Stimulated activated CD8-positive, alpha-beta memory T cell treated with anti-CD3 and anti-CD28 coated beads, Interleukin-2, amount 100 ng/mL, for 1 hour (primary cell): Measurements from ENCODE around the gene BCAN.
"Not testable (repeated sequence)": the region's sequence is repeated elsewhere in the genome, so short reads cannot be mapped to it uniquely, and the experiment has no call there.

ENCODE experiments used
- DNase-seq, 2 donors: peaks; one replicate each; pipeline ENCODE4 v3.0.0-alpha.2; 2020; ENCODE audit warnings: low read depth in 2 of 2

The BCAN gene, protein sequence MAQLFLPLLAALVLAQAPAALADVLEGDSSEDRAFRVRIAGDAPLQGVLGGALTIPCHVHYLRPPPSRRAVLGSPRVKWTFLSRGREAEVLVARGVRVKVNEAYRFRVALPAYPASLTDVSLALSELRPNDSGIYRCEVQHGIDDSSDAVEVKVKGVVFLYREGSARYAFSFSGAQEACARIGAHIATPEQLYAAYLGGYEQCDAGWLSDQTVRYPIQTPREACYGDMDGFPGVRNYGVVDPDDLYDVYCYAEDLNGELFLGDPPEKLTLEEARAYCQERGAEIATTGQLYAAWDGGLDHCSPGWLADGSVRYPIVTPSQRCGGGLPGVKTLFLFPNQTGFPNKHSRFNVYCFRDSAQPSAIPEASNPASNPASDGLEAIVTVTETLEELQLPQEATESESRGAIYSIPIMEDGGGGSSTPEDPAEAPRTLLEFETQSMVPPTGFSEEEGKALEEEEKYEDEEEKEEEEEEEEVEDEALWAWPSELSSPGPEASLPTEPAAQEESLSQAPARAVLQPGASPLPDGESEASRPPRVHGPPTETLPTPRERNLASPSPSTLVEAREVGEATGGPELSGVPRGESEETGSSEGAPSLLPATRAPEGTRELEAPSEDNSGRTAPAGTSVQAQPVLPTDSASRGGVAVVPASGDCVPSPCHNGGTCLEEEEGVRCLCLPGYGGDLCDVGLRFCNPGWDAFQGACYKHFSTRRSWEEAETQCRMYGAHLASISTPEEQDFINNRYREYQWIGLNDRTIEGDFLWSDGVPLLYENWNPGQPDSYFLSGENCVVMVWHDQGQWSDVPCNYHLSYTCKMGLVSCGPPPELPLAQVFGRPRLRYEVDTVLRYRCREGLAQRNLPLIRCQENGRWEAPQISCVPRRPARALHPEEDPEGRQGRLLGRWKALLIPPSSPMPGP

DNA sequence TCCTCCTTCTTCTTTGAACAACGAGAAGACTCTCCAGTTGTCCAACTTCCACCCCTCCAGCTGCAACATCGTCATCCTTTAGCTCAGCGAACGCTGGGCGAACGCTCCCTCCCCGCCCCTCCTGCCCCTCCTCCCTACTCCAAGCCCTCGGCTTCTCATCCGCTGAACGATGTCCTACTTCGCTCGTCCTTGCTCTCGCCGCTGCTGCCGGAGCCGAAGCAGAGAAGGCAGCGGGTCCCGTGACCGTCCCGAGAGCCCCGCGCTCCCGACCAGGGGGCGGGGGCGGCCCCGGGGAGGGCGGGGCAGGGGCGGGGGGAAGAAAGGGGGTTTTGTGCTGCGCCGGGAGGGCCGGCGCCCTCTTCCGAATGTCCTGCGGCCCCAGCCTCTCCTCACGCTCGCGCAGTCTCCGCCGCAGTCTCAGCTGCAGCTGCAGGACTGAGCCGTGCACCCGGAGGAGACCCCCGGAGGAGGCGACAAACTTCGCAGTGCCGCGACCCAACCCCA lies at the start of gene BCAN:
Gene BCAN (plus strand): TSS at position 357 of the 504 bp plus-strand sequence. CDS start 3,938 bp downstream, outside the sequence.
- DNase-seq = no peak

DNA sequence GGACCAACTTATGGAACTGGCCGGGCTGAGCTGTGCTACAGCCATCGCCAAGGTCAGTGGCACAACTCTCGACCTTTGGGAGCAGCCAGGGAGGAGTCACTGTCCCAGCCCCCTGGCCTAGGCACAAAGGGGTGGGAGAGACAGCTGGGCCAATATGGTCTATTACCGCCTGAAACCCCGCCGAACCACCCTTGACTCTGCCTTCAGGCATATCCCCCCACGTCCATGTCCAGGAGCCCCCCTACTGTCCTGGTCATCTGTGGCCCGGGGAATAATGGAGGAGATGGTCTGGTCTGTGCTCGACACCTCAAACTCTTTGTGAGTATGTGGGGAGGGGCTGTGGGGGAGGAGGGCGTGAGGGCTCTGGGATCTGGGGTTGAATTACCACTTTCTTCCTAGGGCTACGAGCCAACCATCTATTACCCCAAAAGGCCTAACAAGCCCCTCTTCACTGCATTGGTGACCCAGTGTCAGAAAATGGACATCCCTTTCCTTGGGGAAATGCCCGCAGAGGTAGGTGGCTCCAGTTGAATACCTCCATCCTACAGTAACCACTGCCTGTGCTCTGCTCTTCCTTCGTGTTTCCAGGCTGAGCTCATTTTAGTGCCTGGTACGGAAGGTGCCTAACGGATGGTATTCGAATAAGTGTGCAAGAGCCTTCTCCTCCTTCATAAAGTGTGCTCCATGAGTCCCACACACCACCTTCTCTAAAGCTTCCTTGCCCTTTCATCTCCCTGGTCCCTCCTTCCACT lies 49.6 kb upstream of the BCAN start:
- DNase-seq = no peak

DNA sequence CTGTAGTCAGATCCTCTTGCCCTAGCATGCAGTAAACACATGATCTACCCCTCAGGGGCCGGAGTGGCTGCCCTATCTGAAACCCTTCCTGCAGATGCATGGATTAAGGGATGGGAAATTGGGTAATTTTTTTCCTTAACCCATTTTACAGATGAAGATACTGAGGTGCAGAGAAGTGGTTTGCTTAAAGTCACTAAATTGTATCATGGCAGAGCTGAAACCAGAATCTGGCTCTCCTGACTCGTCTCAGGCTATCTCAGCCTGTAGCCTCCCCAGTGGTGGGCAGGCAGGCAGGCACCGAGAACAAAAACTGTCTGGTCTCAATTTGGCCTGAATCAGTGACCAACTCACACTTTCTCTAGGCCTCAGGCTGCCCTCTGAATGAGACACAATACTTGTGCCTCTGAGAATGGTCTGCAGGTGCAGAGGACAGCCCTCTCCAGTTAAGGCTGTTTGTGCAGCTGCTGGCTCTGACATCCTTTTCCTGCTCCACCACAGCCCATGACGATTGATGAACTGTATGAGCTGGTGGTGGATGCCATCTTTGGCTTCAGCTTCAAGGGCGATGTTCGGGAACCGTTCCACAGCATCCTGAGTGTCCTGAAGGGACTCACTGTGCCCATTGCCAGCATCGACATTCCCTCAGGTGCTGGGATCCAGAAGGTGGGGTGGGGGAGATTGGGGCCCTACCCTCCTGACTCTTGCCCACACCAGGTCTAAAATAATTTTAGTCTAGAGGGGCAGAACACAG lies 48.8 kb upstream of the BCAN start:
- DNase-seq = no peak

DNA sequence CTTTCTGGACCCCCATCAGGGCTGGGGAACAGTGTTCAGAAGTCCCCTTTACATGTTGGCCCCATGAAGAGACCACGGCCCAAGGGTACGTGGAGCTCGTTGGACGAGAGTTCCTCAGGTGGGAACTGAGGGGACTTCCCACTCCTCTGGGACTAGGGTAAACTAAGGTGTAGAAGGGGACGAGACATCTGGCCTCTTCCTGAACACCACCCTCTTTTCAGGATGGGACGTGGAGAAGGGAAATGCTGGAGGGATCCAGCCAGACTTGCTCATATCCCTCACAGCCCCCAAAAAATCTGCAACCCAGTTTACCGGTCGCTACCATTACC lies 48.3 kb upstream of the BCAN start:
- DNase-seq = no peak

DNA sequence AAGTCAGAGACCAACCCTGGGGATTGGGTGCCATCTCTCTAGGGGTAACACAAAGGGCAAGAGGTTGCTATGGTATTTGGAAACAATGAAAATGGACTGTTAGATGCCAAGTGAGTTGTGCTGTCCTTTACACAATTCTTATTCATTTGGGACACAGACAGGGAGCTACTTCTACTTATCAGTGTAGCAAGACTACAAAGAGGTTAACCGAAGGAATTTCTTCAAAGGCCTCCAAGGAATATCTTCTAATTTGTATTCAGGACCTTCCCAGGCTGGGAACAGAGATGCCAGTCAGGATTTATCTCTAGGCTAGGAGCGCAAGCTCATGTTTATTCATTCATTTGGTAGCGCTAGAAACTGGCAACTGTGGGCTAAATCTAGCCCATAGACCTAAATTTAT lies 47.7 kb upstream of the BCAN start:
- DNase-seq = no peak

DNA sequence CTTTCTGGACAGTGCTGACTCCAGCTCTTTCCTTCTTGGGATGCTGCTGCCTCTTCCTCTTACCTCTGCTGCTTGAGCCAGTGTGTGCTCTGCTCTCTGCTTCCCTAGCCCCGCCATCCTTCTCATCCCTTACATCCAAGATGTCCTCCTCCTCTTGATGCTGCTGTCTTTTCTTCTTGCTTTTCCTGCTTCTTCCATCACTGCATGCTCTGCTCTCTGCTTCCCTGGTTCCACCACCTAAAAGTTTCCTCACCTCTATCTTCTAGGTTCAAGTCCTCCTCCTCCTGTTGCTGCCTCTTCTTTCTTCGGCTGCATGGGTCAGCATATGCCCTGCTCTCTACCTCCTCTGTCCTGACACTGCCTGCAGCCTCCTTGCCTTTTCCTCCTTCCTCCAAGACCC lies 46.9 kb upstream of the BCAN start:
- DNase-seq = no peak

DNA sequence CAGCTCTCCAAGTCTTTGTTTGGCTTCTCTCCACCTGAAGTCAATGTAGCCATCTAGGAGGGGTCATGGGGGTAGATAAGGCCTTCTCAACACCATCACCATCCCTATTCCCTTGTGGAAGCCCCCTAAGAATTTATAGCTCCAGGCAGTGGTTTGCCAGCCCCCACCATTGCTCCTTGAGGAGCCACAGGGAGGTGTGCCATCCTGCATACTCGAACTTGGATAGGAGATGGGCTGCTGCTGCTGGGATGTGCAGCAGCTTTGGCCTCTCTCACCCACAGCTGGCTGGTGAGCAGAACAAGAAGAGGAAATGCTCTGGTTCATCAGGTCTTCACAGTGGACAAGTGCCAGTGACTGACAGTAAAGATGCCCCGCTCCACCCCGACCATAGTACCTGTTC lies 45.5 kb upstream of the BCAN start:
- no peak for DNase-seq

DNA sequence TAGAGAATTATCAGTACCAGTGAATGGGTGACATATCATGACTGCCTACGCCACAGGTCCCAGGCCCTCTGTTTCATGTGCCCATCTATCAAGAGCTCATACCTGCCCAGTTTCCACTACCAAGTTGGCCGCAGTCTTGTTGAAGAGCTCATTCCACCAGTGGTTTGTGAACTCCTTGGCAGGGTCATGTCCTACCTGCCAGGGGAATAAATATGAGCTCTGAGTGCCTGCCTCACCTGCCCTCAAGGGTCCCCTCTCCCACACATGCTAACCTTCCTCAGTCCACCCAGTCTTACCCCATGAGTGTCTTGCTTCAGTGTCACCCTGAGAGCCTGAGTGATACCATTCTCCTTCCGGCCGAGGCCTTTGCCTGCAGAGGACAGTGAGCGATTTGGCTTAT lies 43.8 kb upstream of the BCAN start:
- no peak for DNase-seq

DNA sequence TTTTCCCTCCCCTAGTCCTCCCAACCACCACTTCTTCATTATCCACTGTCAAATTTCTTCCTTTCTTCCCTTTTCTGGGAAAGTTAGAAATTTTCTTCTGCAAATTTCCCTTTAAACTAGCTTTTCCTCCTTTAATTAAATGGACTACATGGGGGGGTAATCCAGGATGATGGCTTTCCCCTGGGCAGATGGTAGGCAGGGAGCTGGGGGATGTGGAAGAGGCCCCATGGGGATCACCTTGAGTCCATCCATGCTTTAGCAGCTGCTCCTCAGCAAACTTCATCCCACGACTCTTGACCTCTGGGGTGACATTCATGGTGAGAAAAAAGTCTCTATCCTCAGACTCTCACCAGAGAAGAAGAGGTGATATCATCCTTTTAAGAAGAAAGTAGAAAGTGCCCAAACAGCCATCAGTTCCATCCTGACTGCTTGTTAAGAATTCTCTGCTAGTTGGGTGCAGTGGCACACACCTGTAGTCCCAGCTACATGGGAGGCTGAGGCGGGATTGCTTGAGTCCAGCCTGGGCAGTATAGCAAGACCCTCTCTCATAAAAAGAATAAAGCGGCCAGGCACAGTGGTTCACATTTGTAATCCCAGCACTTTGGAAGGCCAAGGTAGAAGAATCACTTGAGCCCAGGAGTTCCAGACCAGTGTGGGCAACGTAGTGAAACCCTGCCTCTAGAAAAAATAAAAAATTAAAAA lies 43.0 kb upstream of the BCAN start:
- no peak for DNase-seq

DNA sequence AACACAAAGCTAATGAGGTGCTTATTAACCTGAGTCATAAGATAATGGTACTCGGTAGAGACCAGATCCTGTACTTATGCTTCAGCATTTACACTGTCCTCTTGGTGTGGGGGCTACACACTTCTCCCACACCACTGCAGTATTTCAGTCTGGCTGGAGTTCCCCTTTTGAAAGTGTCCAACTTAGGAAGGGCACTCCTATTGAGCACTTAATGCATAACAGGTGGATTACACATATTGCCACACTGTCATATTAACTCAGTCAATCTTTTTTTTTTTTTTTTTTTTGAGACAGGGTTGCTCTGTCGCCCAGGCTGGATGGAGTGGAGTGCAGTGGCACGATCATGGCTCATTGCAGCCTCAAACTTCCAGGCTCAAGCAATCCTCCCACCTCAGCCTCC lies 42.1 kb upstream of the BCAN start:
- DNase-seq = no peak

DNA sequence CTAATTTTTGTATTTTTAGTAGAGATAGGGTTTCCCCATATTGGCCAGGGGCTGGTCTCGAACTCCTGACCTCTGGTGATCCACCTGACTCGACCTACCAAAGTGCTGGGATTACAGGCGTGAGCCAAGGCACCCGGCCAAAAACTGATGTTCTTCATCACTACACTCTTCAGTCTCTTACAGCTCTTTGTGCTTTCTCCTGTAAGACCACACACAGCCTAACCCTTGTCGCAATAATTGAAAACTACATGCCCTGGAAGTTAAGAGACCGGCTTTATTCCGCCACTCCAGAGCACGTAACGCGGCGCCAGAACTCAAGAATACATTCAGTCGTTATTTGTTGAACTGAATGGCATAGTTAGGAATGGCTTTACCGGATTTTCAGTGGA lies 41.2 kb upstream of the BCAN start:
- no peak for DNase-seq

DNA sequence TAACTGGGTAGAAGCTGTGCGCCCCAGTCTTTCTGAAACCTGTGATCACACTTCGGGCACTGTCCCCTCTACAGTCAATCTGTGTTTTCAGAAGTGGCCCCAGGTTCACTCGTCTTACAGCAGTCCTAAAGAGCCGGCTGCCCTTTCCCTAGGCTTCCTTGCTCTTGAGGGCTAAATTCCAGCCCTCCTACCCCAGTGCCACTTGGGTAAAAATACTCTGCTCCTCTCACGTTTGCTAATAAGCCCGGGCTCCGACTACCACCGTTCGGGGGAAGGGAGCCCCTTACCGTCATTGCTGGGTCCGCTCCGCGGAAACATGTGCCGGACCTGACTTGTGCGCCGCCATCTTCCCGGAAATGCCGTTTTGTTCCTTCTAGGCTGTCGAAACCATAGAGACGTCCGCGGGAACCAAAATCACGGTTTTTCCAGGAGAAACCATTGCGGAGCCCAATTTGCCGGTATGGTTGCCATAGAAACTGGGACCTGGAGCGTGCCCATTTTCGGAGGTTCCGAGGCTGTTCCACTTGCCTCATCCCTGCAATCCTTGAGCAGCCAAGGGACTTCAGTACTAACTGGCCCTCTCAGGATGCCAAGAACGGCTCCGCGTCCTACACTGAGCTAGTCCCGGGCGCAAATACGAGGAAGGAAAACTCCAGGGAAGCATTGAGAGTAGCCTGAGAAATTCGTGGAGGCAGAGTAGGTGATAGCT lies 40.6 kb upstream of the BCAN start, which contains the start of gene GPATCH4:
Gene GPATCH4 (minus strand): TSS at position 358 of the 709 bp plus-strand sequence.
- peak; percentile 53 to 64 for DNase-seq

DNA sequence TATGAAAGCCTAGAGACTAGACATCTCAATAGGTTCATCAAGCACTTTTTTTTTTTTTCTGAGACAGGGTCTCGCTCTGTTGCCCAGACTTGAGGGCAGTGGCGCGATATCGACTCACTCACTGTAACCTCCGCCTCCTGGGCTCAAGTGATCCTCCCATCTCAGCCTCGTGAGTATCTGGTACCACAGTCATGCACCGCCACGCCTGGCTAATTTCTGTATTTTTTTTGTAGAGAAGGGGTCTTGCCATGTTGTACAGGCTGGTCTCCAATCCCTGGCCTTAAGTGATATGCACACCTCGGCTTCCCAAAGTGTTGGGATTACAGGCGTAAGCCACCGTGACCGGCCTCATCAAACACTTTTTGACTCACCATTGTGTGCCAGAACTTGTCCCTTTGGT lies 40.0 kb upstream of the BCAN start:
- DNase-seq = no peak

DNA sequence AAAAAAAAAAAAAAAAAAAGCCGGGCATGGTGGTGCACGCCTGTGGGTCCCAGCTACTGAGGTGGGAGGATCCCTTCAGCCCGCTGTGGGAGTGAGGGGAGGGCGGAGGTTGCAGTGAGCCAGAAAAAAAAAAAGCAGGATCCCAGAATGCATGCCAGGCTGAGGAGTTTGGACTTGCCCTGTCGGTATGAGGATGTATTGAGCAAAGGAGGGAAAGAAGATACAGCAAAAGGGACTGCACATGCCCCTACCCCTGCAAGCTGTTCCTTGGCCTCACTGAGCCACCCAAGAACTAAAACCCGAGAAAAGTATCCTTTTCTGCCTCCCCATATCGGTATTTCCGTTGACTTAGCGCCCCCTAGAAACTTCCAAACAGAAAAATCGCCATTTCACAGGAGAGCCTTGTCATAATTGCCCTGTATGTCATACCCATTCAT lies 39.3 kb upstream of the BCAN start:
- no peak for DNase-seq

DNA sequence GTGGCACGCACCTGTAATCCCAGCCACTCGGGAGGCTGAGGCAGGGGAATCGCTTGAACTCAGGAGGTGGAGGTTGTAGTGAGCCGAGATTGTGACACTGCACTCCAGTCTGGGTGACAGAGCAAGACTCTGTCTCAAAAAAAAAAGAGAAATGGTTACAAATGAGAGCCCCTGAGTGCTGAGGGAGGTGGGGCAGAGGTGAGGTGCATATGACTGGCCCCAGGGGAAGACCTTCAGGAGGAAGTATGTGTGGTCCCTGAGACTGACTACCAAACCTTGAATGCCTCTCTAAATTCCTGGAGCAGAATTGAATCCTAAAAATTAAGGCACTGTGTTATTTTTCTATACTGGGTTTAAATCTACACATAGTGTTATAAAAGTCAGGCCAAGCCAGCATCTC lies 34.6 kb upstream of the BCAN start:
- not testable (repeated sequence) for DNase-seq

DNA sequence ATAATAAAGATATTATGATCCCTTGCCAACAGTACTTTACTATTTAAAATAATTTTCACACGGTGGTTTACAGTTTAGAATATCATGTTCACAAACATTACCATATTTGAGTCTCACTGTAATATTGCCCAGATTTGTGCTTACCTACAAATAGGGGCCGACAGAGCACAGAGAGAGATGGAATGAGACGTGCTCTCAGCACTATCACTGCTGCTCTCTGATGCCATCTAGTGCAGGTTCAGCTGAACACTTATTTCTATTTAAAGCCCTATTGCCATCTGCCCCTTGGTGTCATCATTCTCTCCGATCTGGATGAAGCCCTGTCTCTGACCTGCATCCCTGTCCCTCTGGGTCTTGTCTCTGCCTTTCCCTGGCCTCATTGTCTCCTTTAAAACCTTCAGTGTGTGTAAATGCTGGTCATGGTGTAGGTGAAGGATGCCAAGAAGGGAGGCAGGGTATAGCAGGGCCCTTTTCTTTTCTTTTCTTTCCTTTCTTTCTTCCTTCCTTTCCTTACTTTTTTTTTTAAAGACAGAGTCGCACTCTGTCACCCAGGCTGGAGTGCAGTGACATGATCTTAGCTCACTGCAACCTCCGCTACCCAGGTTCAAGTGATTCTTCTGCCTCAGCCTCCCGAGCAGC lies 33.8 kb upstream of the BCAN start:
- peak; percentile 21 to 30 for DNase-seq

DNA sequence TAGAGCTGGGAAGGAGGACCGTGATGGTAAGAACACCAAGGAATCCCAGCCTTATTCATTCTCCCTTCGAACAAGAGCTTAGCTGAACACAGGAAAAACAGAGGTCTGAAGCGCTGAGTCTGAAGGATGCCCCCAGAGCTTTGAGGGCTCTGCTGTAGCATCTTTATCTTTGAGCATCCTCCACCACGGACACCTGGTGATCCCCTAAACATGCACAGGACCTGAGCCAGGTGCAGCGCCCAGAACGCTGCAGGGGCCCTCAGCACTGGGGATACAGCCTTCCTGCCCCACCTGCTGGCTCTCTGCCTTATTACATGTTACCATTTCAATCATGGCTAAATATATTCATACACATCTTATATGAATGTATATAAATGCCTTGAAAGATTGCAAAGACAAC lies 32.9 kb upstream of the BCAN start:
- DNase-seq = peak in 1 of 2 donors; percentile 40

DNA sequence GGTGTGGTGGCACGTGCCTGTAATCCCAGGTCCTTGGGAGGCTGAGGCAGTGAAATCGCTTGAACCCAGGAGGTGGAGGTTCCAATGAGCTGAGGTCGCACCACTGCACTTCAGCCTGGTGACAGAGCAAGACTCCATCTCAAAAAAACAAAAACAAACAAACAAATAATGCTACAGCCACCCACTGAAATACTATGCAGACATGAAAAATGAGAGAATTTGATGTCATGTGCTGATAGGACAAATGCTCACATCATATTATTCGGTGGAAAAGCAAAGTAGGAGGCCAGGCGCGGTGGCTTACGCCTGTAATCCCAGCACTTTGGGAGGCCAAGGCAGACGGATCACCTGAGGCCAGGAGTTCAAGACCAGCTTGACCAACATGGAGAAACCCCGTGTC lies 31.8 kb upstream of the BCAN start:
- DNase-seq = not testable (repeated sequence)

DNA sequence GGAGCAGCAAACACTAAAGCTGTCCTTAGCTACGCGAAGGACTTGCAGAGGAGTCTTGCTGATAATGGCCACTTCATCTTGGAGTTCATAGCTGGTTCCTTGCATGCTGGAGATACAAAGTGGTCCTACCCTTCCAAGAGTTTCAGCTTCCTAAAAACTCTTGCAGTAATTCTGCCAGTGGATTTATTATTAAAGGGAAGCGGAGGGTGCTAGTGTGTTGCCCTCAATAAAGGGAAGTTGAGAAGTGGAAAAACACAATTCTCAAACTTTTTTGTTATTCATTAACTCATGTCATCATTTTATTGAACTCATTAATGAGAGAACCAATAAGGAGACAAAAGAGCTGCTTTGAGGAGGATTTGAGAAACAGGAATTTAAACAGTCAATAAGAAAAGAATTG lies 29.3 kb upstream of the BCAN start:
- DNase-seq = no peak
